ENCODE measurements around the gene SYCP3.

GRCh38 chr12:101748907-101749306 lies 9.6 kb upstream of the SYCP3 start:
- TF ChIP-seq CTCF (conservative IDR thresholded peaks at IDR 0.05) (no peak), ZFX (IDR thresholded peaks at IDR 0.05) (no peak)

Measured in C4-2B (cell line).